Stimulated activated CD8-positive, alpha-beta memory T cell treated with anti-CD3 and anti-CD28 coated beads, Interleukin-12 subunit alpha, Interleukin-12 subunit beta, amount 100 ng/mL, for 1 hour (primary cell): ENCODE data around the gene DNAJB1.
A peak's percentile ranks its signal among the peaks of the same experiment; 100 is the strongest.
"Not testable (repeated sequence)": the region's sequence is repeated elsewhere in the genome, so short reads cannot be mapped to it uniquely, and the experiment has no call there.

ENCODE experiments used
- DNase-seq: peaks from one replicate; pipeline ENCODE4 v3.0.0-alpha.2; 2020; ENCODE audit warnings: low read depth

Gene DNAJB1

GRCh38 chr19:14520543-14520942 lies 2.3 kb upstream of the DNAJB1 start:
- DNase-seq, result no peak

- no peak for DNase-seq
Observed at GRCh38 chr19:14519860-14520407, 1.7 kb upstream of the DNAJB1 start.

GRCh38 chr19:14519245-14519859 lies 1.2 kb upstream of the DNAJB1 start:
- DNase-seq, result no peak

- DNase-seq, result no peak
Observed at GRCh38 chr19:14517446-14517839, 754 bp downstream of the DNAJB1 start.

- no peak for DNase-seq
Observed at GRCh38 chr19:14516746-14517438, 1.3 kb downstream of the DNAJB1 start.

GRCh38 chr19:14516048-14516534 lies 2.1 kb downstream of the DNAJB1 start:
- DNase-seq, result no peak

- no peak for DNase-seq
Observed at GRCh38 chr19:14515501-14516047, 2.6 kb downstream of the DNAJB1 start.

- DNase-seq, result no peak
Observed at GRCh38 chr19:14514215-14514863, 3.9 kb downstream of the DNAJB1 start.

GRCh38 chr19:14512406-14512961 lies 5.7 kb downstream of the DNAJB1 start:
- no peak for DNase-seq

GRCh38 chr19:14511229-14511593 lies 7.0 kb downstream of the DNAJB1 start:
- DNase-seq, result no peak

- DNase-seq, result no peak
Observed at GRCh38 chr19:14510311-14511228, 7.6 kb downstream of the DNAJB1 start.

GRCh38 chr19:14507704-14508542 lies 10.3 kb downstream of the DNAJB1 start:
- DNase-seq, result no peak

- DNase-seq, result peak; percentile 57
Observed at GRCh38 chr19:14505488-14506239, 12.5 kb downstream of the DNAJB1 start.

GRCh38 chr19:14504575-14504974 lies 13.6 kb downstream of the DNAJB1 start:
- not testable (repeated sequence) for DNase-seq

GRCh38 chr19:14503285-14503684 lies 14.9 kb downstream of the DNAJB1 start:
- DNase-seq, result no peak

- no peak for DNase-seq
Observed at GRCh38 chr19:14502334-14503092, 15.7 kb downstream of the DNAJB1 start.

- no peak for DNase-seq
Observed at GRCh38 chr19:14497228-14497921, 20.8 kb downstream of the DNAJB1 start.

- DNase-seq, result no peak
Observed at GRCh38 chr19:14496834-14497227, 21.4 kb downstream of the DNAJB1 start.
